Gastroesophageal sphincter (tissue), 4 donors: Measurements from ENCODE around the gene LACTBL1. TPM values are rescaled to one million over a fixed set of nuclear protein-coding genes. Genes with fewer than 3 reads are reported as not detected.
"Not testable (repeated sequence)": the region's sequence is repeated elsewhere in the genome, so short reads cannot be mapped to it uniquely, and the experiment has no call there.

Experiments
- ATAC-seq: fragments of 150-250 bp; one replicate; pipeline ENCODE4 v1.9.1; 2016; ENCODE audit warnings: mild to moderate bottlenecking, moderate library complexity
- H3K27ac ChIP-seq, 4 donors: fragments of 200-600 bp; sonication (generic) in 3 of 4; 1 replicate in 3 of 4; 2 replicates in 1 of 4; pipeline ENCODE4 v1.5.1; 2016 to 2019
- H3K27me3 ChIP-seq: fragments of 200-600 bp; sonication (generic); one replicate; pipeline ENCODE4 v1.5.1; 2019
- H3K36me3 ChIP-seq, 2 donors: fragments of 200-600 bp; sonication (generic); one replicate each; pipeline ENCODE4 v1.5.1; 2019; ENCODE audit warnings: control low read depth in 1 of 2
- H3K4me1 ChIP-seq, 3 donors: fragments of 200-600 bp; sonication (generic); 1 replicate in 2 of 3; 2 replicates in 1 of 3; pipeline ENCODE4 v1.5.1; 2016 to 2019; ENCODE audit warnings: control low read depth in 2 of 3
- H3K4me3 ChIP-seq, 2 donors: fragments of 200-600 bp; sonication (generic); one replicate each; pipeline ENCODE4 v1.5.1; 2019; ENCODE audit warnings: mild to moderate bottlenecking in 1 of 2, moderate library complexity in 1 of 2
- H3K9me3 ChIP-seq, 3 donors: fragments of 200-600 bp; sonication (generic); one replicate each; pipeline ENCODE4 v1.5.1; 2017 to 2019; ENCODE audit warnings: control low read depth in 2 of 3
- EP300 ChIP-seq: sonication (generic); formaldehyde crosslinking; IDR thresholded peaks from one replicate; pipeline ENCODE4 v1.6.1; 2017; ENCODE audit warnings: antibody characterized with exemption, mild to moderate bottlenecking
- POLR2A ChIP-seq, 2 donors: fragments of 450-650 bp; IDR thresholded peaks; one replicate each; pipeline ENCODE4 v1.6.1; 2017; ENCODE audit warnings: antibody characterized with exemption in 2 of 2, mild to moderate bottlenecking in 2 of 2, moderate library complexity in 1 of 2
- POLR2AphosphoS5 ChIP-seq: sonication (generic); formaldehyde crosslinking; IDR thresholded peaks from one replicate; pipeline ENCODE4 v1.6.1; 2017; ENCODE audit warnings: antibody characterized with exemption
- WGBS, 2 donors: methylation state at CpG; one replicate each; pipeline ENCODE4 v1.1.5; 2018; ENCODE audit warnings: low coverage in 1 of 2; 5-methylcytosine and 5-hydroxymethylcytosine counted together
- total RNA-seq, 4 donors: library from RNA; depleted of rRNA; stranded (reverse); fragments of >200 nt; gene quantifications; one replicate each; pipeline ENCODE4 v1.1.0, GENCODE V29; 2016
- TF ChIP-seq, protein P1 (sequence below), 4 experiments: fragments of 200-600 bp in 2 of 4; fragments of 450-650 bp in 2 of 4; sonication (generic) in 1 of 4; IDR thresholded peaks; one replicate each; pipeline ENCODE4 v1.5.1; 2017 to 2019; ENCODE audit warnings: antibody characterized with exemption in 4 of 4, mild to moderate bottlenecking in 2 of 4, moderate library complexity in 2 of 4

LACTBL1 gene
- total RNA-seq, 4 donors from 2014 or later, result not detected

DNA sequence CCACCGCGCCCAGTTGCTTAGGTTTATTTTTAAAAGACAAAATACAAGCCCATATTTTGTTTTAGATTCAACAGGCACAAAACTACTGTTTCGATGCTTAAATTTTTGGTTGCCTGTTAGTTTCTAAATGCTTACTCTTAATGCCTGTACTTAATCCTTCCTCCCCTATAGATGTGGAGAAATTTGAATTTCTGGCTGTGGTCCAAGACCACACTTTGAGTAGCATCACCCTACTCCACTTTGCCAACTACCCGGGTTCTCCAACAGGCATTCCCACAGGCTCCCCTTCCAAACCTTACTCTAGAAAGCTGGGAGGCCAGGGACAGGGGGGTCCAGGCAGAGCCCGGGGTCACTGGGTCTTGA is 20.0 kb downstream of the LACTBL1 start:
- Histone ChIP-seq H3K9me3 (no peaks in the 10 kb centered on the region), H3K4me1 (peaks cover 0 to 8% (median 0%) of the 10 kb centered on the region in 3 donors), H3K27me3 (peaks cover 76% of the 10 kb centered on the region), H3K4me3 (no peak overlapping the region), H3K27ac (no peak overlapping the region), H3K36me3 (no peaks in the 10 kb centered on the region)
- ATAC-seq, result no peak
- TF ChIP-seq EP300 (no peak), POLR2AphosphoS5 (no peak), POLR2A (IDR thresholded peaks at IDR 0.05) (no peak)
- TF ChIP-seq, protein P1, sequence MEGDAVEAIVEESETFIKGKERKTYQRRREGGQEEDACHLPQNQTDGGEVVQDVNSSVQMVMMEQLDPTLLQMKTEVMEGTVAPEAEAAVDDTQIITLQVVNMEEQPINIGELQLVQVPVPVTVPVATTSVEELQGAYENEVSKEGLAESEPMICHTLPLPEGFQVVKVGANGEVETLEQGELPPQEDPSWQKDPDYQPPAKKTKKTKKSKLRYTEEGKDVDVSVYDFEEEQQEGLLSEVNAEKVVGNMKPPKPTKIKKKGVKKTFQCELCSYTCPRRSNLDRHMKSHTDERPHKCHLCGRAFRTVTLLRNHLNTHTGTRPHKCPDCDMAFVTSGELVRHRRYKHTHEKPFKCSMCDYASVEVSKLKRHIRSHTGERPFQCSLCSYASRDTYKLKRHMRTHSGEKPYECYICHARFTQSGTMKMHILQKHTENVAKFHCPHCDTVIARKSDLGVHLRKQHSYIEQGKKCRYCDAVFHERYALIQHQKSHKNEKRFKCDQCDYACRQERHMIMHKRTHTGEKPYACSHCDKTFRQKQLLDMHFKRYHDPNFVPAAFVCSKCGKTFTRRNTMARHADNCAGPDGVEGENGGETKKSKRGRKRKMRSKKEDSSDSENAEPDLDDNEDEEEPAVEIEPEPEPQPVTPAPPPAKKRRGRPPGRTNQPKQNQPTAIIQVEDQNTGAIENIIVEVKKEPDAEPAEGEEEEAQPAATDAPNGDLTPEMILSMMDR (IDR thresholded peaks at IDR 0.05), result no peak
- 93 to 97% methylated on average over 3 of the region's 5 CpGs for WGBS, 2 donors

DNA sequence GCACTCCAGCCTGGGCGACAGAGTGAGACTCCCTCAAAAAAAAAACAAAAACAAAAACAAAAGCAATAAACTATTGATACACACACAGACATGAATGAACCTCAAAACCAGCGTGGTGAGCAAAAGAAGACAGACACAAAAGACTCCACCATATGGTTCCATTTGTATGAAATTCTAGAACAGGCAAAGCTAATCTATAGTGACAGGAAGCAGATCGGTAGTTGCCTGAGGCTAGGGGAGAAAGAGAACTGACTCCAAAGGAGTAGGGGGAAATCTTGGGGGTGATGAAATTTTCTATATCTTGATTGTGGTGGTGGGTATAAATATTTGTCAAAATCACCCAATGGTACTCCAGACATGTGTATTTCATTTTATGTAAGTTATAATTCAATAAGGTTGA is 20.9 kb downstream of the LACTBL1 start:
- 51 to 54% methylated on average over 2 of the region's 3 CpGs for WGBS, 2 donors
- Histone ChIP-seq H3K36me3 (no peaks in the 10 kb centered on the region), H3K27ac (no peak overlapping the region), H3K9me3 (no peaks in the 10 kb centered on the region), H3K4me1 (peaks cover 0 to 8% (median 0%) of the 10 kb centered on the region in 3 donors), H3K4me3 (no peak overlapping the region), H3K27me3 (peaks cover 84% of the 10 kb centered on the region)
- no peak for ATAC-seq
- TF ChIP-seq EP300 (no peak), POLR2A (IDR thresholded peaks at IDR 0.05) (no peak), POLR2AphosphoS5 (no peak)
- TF ChIP-seq, protein P1 (IDR thresholded peaks at IDR 0.05), result no peak

DNA sequence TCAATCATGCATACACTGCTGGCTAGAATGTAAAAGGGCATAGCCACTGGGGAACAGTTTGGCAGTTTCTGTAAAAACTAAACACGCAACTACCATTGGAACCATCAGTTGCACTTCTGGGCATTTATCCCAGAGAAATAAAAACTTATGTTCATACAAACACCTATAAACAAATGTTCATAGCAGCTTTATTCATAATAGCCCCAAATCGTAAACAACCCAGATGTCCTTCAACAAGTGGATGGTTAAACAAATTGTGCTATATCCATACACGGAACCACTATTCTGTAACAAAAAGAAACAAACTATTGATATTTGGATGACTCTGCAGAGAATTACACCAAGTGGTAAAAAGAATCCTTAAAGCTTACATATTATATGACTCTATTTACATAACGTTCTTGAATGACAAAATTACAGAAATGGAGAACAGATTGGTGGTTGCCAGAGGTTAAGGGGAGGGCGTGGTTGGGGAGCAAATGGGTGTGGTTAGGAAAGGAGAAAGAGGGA is 22.8 kb downstream of the LACTBL1 start:
- no peak overlapping the region for H3K27ac ChIP-seq
- H3K9me3 ChIP-seq, result no peaks in the 10 kb centered on the region
- ATAC-seq, result no peak
- peaks cover 0 to 8% (median 0%) of the 10 kb centered on the region in 3 donors for H3K4me1 ChIP-seq
- peaks cover 86% of the 10 kb centered on the region for H3K27me3 ChIP-seq
- no peaks in the 10 kb centered on the region for H3K36me3 ChIP-seq
- TF ChIP-seq, protein P1 (IDR thresholded peaks at IDR 0.05), result no peak
- TF ChIP-seq EP300 (no peak), POLR2A (IDR thresholded peaks at IDR 0.05) (no peak), POLR2AphosphoS5 (no peak)
- 51 to 53% methylated on average over 5 of the region's 5 CpGs for WGBS, 2 donors
- no peak overlapping the region for H3K4me3 ChIP-seq

DNA sequence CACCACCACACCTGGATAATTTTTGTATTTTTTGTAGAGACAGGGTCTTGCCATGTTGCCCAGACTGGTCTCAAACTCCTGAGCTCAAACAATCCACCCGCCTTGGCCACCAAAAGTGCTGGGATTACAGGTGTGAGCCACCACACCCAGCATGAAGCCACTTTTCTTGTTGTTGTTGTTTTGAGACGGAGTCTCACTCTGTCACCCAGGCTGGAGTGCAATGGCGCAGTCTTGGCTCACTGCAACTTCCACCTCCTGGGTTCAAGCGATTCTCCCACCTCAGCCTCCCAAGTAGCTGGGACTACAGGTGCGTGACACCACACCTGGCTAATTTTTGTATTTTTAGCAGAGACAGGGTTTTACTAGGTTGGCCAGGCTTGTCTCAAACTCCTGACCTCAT is 27.5 kb downstream of the LACTBL1 start:
- not testable (repeated sequence) for ATAC-seq, H3K9me3 ChIP-seq, H3K27ac ChIP-seq, H3K4me1 ChIP-seq, H3K4me3 ChIP-seq, H3K36me3 ChIP-seq
- H3K27me3 ChIP-seq, result peaks cover 56% of the 10 kb centered on the region
- 89% methylated on average over 4 of the region's 5 CpGs; no CpG with 5 or more reads in 1 of the 2 donors for WGBS, 2 donors

DNA sequence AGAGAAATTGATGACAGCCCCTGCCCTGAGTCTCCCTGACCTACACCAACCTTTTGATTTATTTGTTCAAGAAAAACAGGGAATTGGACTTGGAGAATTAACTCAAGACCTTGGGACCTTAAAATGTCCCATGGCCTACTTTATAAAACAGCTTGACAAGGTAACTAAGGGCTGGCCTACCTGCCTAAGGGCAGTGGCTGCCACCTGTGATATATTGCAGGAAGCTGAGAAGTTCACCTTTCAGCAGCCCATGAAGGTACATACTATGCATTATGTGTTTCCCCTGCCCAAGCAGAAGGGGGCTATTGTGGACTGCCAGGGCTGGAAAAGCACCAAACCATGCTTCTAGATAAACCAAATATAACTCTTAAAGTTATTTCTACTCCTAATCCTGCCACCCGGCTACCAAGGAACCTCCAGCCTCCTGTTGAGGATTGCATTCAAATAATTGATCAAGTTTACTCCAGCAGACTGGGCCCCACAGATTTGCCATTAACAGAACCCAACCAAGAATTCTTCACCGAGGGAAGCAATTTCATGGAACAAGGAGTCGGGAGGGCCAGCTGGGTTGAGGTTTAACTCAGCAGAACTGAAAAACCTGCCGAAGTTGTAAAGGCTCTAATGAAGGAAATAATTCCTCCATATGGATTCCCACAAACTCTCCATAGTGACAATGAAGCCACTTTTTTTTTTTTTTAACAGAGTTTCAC is 28.2 kb downstream of the LACTBL1 start:
- no peak for ATAC-seq
- Histone ChIP-seq H3K27me3 (peaks cover 52% of the 10 kb centered on the region), H3K9me3 (peaks cover 0 to 16% (median 0%) of the 10 kb centered on the region in 3 donors), H3K4me3 (no peak overlapping the region), H3K36me3 (no peaks in the 10 kb centered on the region), H3K27ac (no peak overlapping the region), H3K4me1 (no peaks in the 10 kb centered on the region)
- WGBS, 2 donors, result 74 to 96% methylated on average over 3 of the region's 4 CpGs
- TF ChIP-seq POLR2A (IDR thresholded peaks at IDR 0.05), result no peak
- TF ChIP-seq, protein P1 (IDR thresholded peaks at IDR 0.05), result no peak
- no peak for TF ChIP-seq POLR2AphosphoS5
- no peak for TF ChIP-seq EP300
